22Rv1 (cell line): ENCODE measurements around the gene SPG21.

ENCODE experiments used
- CTCF ChIP-seq: fragments of 450-650 bp; IDR thresholded peaks from 2 replicates; pipeline ENCODE4 v1.5.1; 2017; ENCODE audit warnings: mild to moderate bottlenecking
- ZFX ChIP-seq: fragments of 450-650 bp; IDR thresholded peaks from 2 replicates; pipeline ENCODE4 v1.6.1; 2017; ENCODE audit warnings: antibody characterized with exemption, borderline replicate concordance

- TF ChIP-seq CTCF (no peak), ZFX (no peak)
These were observed 20.3 kb downstream of the SPG21 start for GRCh38 chr15:64969401-64969800.
